Suprapubic skin (tissue), 4 donors: Measurements from ENCODE around the gene SGCB. TPM values are rescaled to one million over a fixed set of nuclear protein-coding genes. Genes with fewer than 3 reads are reported as not detected.

Source experiments
- DNase-seq, 2 donors: peaks; one replicate each; pipeline ENCODE4 v3.0.0-alpha.2; 2019; ENCODE audit warnings: low spot score in 2 of 2
- H3K27ac ChIP-seq: fragments of 200-600 bp; sonication (generic); one replicate; pipeline ENCODE4 v1.5.1; 2019
- H3K27me3 ChIP-seq: fragments of 200-600 bp; sonication (generic); one replicate; pipeline ENCODE4 v1.5.1; 2019
- H3K36me3 ChIP-seq: fragments of 200-600 bp; sonication (generic); one replicate; pipeline ENCODE4 v1.5.1; 2019
- H3K4me1 ChIP-seq: fragments of 200-600 bp; sonication (generic); one replicate; pipeline ENCODE4 v1.5.1; 2019
- H3K4me3 ChIP-seq: fragments of 200-600 bp; sonication (generic); one replicate; pipeline ENCODE4 v1.5.1; 2019; ENCODE audit warnings: mild to moderate bottlenecking
- H3K9me3 ChIP-seq: fragments of 200-600 bp; sonication (generic); one replicate; pipeline ENCODE4 v1.5.1; 2019
- CTCF ChIP-seq, 2 donors: fragments of 200-600 bp in 1 of 2; fragments of 450-650 bp in 1 of 2; sonication (generic) in 1 of 2; IDR thresholded peaks; one replicate each; pipeline ENCODE4 v1.5.1; 2016 to 2019; ENCODE audit warnings: antibody characterized with exemption in 2 of 2, mild to moderate bottlenecking in 1 of 2, moderate library complexity in 1 of 2
- EP300 ChIP-seq: sonication (generic); formaldehyde crosslinking; IDR thresholded peaks from one replicate; pipeline ENCODE4 v1.6.1; 2017; ENCODE audit warnings: antibody characterized with exemption
- POLR2A ChIP-seq, 2 donors: fragments of 450-650 bp; IDR thresholded peaks; one replicate each; pipeline ENCODE4 v1.6.1; 2017; ENCODE audit warnings: antibody characterized with exemption in 2 of 2, mild to moderate bottlenecking in 2 of 2, moderate library complexity in 2 of 2
- POLR2AphosphoS5 ChIP-seq, 3 donors: sonication (generic); formaldehyde crosslinking; IDR thresholded peaks; one replicate each; pipeline ENCODE4 v1.6.1; 2017; ENCODE audit warnings: antibody characterized with exemption in 3 of 3
- WGBS: methylation state at CpG from one replicate; pipeline ENCODE4 v1.1.5; 2018; 5-methylcytosine and 5-hydroxymethylcytosine counted together
- total RNA-seq, 4 donors: library from RNA; depleted of rRNA; stranded (reverse); fragments of >200 nt; gene quantifications; one replicate each; pipeline ENCODE4 v1.1.0, GENCODE V29; 2016

Gene SGCB
- total RNA-seq, 4 donors from 2014 or later: 7.0 to 8.9 (median 7.5) TPM

GRCh38 chr4:52012651-52013050, 25.4 kb downstream of the SGCB start:
- H3K4me3 ChIP-seq: no peak overlapping the region
- WGBS: 92% methylated on average over 1 of the region's 1 CpG
- H3K9me3 ChIP-seq: no peaks in the 10 kb centered on the region
- TF ChIP-seq EP300 (no peak), POLR2AphosphoS5 (IDR thresholded peaks at IDR 0.05) (no peak), CTCF (IDR thresholded peaks at IDR 0.05) (no peak), POLR2A (IDR thresholded peaks at IDR 0.05) (no peak)
- no peak overlapping the region for H3K27ac ChIP-seq
- H3K4me1 ChIP-seq: no peaks in the 10 kb centered on the region
- no peaks in the 10 kb centered on the region for H3K27me3 ChIP-seq
- no peaks in the 10 kb centered on the region for H3K36me3 ChIP-seq
- DNase-seq: no peak

GRCh38 chr4:52010986-52011385, 27.1 kb downstream of the SGCB start:
- H3K27ac ChIP-seq: no peak overlapping the region
- TF ChIP-seq EP300: no peak
- TF ChIP-seq CTCF (IDR thresholded peaks at IDR 0.05): no peak
- TF ChIP-seq POLR2AphosphoS5 (IDR thresholded peaks at IDR 0.05): no peak
- TF ChIP-seq POLR2A (IDR thresholded peaks at IDR 0.05): no peak
- no peaks in the 10 kb centered on the region for H3K4me1 ChIP-seq
- no peak for DNase-seq
- H3K9me3 ChIP-seq: no peaks in the 10 kb centered on the region
- 94% methylated on average over 2 of the region's 2 CpGs for WGBS
- no peak overlapping the region for H3K4me3 ChIP-seq
- no peaks in the 10 kb centered on the region for H3K36me3 ChIP-seq
- no peaks in the 10 kb centered on the region for H3K27me3 ChIP-seq

- no peak overlapping the region for H3K27ac ChIP-seq
- H3K36me3 ChIP-seq: no peaks in the 10 kb centered on the region
- H3K4me1 ChIP-seq: no peaks in the 10 kb centered on the region
- DNase-seq: no peak
- no peaks in the 10 kb centered on the region for H3K9me3 ChIP-seq
- WGBS: 96% methylated on average over 4 of the region's 4 CpGs
- no peak for TF ChIP-seq CTCF (IDR thresholded peaks at IDR 0.05)
- TF ChIP-seq POLR2AphosphoS5 (IDR thresholded peaks at IDR 0.05): no peak
- no peak for TF ChIP-seq EP300
- no peak for TF ChIP-seq POLR2A (IDR thresholded peaks at IDR 0.05)
- no peak overlapping the region for H3K4me3 ChIP-seq
- H3K27me3 ChIP-seq: no peaks in the 10 kb centered on the region
Observed at GRCh38 chr4:52006887-52007286, 31.2 kb downstream of the SGCB start.

- H3K4me1 ChIP-seq: no peaks in the 10 kb centered on the region
- H3K27me3 ChIP-seq: no peaks in the 10 kb centered on the region
- 60% methylated on average over 2 of the region's 2 CpGs for WGBS
- no peak overlapping the region for H3K27ac ChIP-seq
- no peak for TF ChIP-seq EP300
- no peak for TF ChIP-seq CTCF (IDR thresholded peaks at IDR 0.05)
- no peak for TF ChIP-seq POLR2A (IDR thresholded peaks at IDR 0.05)
- no peak for TF ChIP-seq POLR2AphosphoS5 (IDR thresholded peaks at IDR 0.05)
- no peak for DNase-seq
- no peaks in the 10 kb centered on the region for H3K9me3 ChIP-seq
- no peaks in the 10 kb centered on the region for H3K36me3 ChIP-seq
- H3K4me3 ChIP-seq: no peak overlapping the region
Observed at GRCh38 chr4:52005604-52006273, 32.4 kb downstream of the SGCB start.

- H3K27me3 ChIP-seq: no peaks in the 10 kb centered on the region
- H3K4me3 ChIP-seq: no peak overlapping the region
- H3K27ac ChIP-seq: no peak overlapping the region
- H3K36me3 ChIP-seq: no peaks in the 10 kb centered on the region
- no peaks in the 10 kb centered on the region for H3K4me1 ChIP-seq
- TF ChIP-seq POLR2A (IDR thresholded peaks at IDR 0.05) (no peak), POLR2AphosphoS5 (IDR thresholded peaks at IDR 0.05) (no peak)
- DNase-seq: no peak
- H3K9me3 ChIP-seq: no peaks in the 10 kb centered on the region
Observed at GRCh38 chr4:52004414-52004813, 33.7 kb downstream of the SGCB start.

- WGBS: 76% methylated on average over 2 of the region's 2 CpGs
- Histone ChIP-seq H3K4me1 (no peaks in the 10 kb centered on the region), H3K4me3 (no peak overlapping the region), H3K27ac (no peak overlapping the region), H3K9me3 (no peaks in the 10 kb centered on the region), H3K27me3 (no peaks in the 10 kb centered on the region), H3K36me3 (no peaks in the 10 kb centered on the region)
- TF ChIP-seq POLR2AphosphoS5 (IDR thresholded peaks at IDR 0.05): no peak
- DNase-seq: no peak
Observed at GRCh38 chr4:52001616-52002015, 36.5 kb downstream of the SGCB start.
